ENCODE measurements around the gene THSD7A.

DNA sequence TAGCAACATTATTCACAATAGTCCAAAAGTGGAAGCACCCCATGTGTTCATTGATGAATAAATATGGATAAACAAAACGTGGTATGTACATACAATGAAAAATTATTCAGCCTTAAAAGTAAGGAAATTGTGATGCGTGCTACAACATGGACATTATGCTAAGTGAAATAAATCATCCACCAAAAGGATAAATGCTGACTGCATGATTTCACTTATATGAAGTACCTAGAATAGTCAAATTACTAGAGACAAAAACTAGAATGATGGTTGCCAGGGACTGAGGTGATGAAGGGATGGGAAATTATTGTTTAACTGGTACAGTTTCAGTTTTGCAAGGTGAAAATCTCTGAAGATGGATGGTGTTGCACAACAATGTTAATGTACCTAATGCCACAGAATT, 56.6 kb downstream of the THSD7A start:
- TF ChIP-seq, protein P1, sequence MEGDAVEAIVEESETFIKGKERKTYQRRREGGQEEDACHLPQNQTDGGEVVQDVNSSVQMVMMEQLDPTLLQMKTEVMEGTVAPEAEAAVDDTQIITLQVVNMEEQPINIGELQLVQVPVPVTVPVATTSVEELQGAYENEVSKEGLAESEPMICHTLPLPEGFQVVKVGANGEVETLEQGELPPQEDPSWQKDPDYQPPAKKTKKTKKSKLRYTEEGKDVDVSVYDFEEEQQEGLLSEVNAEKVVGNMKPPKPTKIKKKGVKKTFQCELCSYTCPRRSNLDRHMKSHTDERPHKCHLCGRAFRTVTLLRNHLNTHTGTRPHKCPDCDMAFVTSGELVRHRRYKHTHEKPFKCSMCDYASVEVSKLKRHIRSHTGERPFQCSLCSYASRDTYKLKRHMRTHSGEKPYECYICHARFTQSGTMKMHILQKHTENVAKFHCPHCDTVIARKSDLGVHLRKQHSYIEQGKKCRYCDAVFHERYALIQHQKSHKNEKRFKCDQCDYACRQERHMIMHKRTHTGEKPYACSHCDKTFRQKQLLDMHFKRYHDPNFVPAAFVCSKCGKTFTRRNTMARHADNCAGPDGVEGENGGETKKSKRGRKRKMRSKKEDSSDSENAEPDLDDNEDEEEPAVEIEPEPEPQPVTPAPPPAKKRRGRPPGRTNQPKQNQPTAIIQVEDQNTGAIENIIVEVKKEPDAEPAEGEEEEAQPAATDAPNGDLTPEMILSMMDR (IDR thresholded peaks at IDR 0.05; ENCODE audit: insufficient read depth, low read depth, low read length), result no peak
- no peak for TF ChIP-seq EZH2 (IDR thresholded peaks at IDR 0.05; ENCODE audit: insufficient read depth, low read length)
